HG03196 (cell line): ENCODE results near the gene C1R.
"Not testable (repeated sequence)": the region's sequence is repeated elsewhere in the genome, so short reads cannot be mapped to it uniquely, and the experiment has no call there.

Experiments used
- ATAC-seq: cut with Tn5 transposase; IDR thresholded peaks from one replicate; pipeline ENCODE4 v1.9.1; 2021; ENCODE audit not compliant: unreplicated experiment

The C1R gene

GRCh38 chr12:7068994-7069346 lies 23.3 kb downstream of the C1R start:
- no peak for ATAC-seq

GRCh38 chr12:7068240-7068993 lies 23.8 kb downstream of the C1R start:
- no peak for ATAC-seq

- ATAC-seq = no peak
These were observed 25.1 kb downstream of the C1R start for GRCh38 chr12:7067096-7067495.

- no peak for ATAC-seq
These were observed 25.6 kb downstream of the C1R start for GRCh38 chr12:7066596-7066995.

- ATAC-seq = no peak
These were observed 27.1 kb downstream of the C1R start for GRCh38 chr12:7065073-7065623.

- no peak for ATAC-seq
These were observed 27.7 kb downstream of the C1R start for GRCh38 chr12:7064516-7064915.

- no peak for ATAC-seq
These were observed 30.6 kb downstream of the C1R start for GRCh38 chr12:7061596-7061995.

- no peak for ATAC-seq
These were observed 31.1 kb downstream of the C1R start for GRCh38 chr12:7061138-7061537.

- ATAC-seq = no peak
These were observed 31.8 kb downstream of the C1R start, which contains the start of gene C1S for GRCh38 chr12:7060353-7060954. C1S (plus strand) TSS chr12:7060718; CDS start chr12:7061913, 1,195 bp downstream.

- ATAC-seq = no peak
These were observed 32.5 kb downstream of the C1R start for GRCh38 chr12:7059780-7060179.

- no peak for ATAC-seq
These were observed 33.3 kb downstream of the C1R start for GRCh38 chr12:7058850-7059395.

GRCh38 chr12:7058163-7058845 lies 33.9 kb downstream of the C1R start:
- ATAC-seq = no peak

- not testable (repeated sequence) for ATAC-seq
These were observed 36.5 kb downstream of the C1R start for GRCh38 chr12:7055736-7056135.

GRCh38 chr12:7054925-7055324 lies 37.3 kb downstream of the C1R start:
- no peak for ATAC-seq

GRCh38 chr12:7049973-7050372 lies 42.3 kb downstream of the C1R start:
- ATAC-seq = not testable (repeated sequence)

GRCh38 chr12:7049445-7049951 lies 42.7 kb downstream of the C1R start:
- ATAC-seq = not testable (repeated sequence)

GRCh38 chr12:7047306-7047705 lies 44.9 kb downstream of the C1R start:
- no peak for ATAC-seq

GRCh38 chr12:7046383-7047105 lies 45.7 kb downstream of the C1R start:
- no peak for ATAC-seq

- no peak for ATAC-seq
These were observed 46.3 kb downstream of the C1R start for GRCh38 chr12:7045913-7046312.

- no peak for ATAC-seq
These were observed 49.4 kb downstream of the C1R start for GRCh38 chr12:7042842-7043241.

GRCh38 chr12:7039403-7039802 lies 52.8 kb downstream of the C1R start:
- no peak for ATAC-seq
